Ovary (tissue), 3 donors: Measurements from ENCODE around the gene PARD3B.

Source experiments
- POLR2A ChIP-seq: fragments of 450-650 bp; IDR thresholded peaks from one replicate; pipeline ENCODE4 v1.6.1; 2017; ENCODE audit warnings: antibody characterized with exemption, mild to moderate bottlenecking, moderate library complexity
- TF ChIP-seq, protein P1 (sequence below), 3 donors: fragments of 450-650 bp in 2 of 3; fragments of 200-600 bp in 1 of 3; IDR thresholded peaks; one replicate each; pipeline versions ENCODE4 v1.5.1 to v1.8.0; 2016 to 2022; ENCODE audit warnings: antibody characterized with exemption in 3 of 3, mild to moderate bottlenecking in 1 of 3
- donor health status: DM: no; HTN: no; CAD: no.

DNA sequence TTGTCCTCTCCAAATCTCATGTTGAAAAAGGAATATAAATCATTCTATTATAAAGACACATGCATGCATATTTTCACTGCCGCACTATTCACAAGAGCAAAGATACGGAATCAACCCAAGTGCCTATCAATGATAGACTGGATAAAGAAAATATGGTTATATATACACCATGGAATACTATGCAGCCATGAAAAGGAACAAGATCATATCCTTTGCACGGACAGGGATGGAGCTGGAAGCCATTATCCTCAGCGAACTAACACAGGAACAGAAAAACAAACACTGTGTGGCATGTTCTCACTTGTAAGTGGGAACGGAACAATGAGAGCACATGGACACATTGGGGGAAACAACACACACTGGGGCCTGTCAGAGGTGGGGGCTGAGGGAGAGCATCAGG is 28.1 kb upstream of the PARD3B start:
- TF ChIP-seq, protein P1, sequence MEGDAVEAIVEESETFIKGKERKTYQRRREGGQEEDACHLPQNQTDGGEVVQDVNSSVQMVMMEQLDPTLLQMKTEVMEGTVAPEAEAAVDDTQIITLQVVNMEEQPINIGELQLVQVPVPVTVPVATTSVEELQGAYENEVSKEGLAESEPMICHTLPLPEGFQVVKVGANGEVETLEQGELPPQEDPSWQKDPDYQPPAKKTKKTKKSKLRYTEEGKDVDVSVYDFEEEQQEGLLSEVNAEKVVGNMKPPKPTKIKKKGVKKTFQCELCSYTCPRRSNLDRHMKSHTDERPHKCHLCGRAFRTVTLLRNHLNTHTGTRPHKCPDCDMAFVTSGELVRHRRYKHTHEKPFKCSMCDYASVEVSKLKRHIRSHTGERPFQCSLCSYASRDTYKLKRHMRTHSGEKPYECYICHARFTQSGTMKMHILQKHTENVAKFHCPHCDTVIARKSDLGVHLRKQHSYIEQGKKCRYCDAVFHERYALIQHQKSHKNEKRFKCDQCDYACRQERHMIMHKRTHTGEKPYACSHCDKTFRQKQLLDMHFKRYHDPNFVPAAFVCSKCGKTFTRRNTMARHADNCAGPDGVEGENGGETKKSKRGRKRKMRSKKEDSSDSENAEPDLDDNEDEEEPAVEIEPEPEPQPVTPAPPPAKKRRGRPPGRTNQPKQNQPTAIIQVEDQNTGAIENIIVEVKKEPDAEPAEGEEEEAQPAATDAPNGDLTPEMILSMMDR (IDR thresholded peaks at IDR 0.05) = no peak
- TF ChIP-seq POLR2A = no peak
